H1 (cell line): ENCODE results near the gene SLC12A7. TPM values are rescaled to one million over a fixed set of nuclear protein-coding genes. Genes with fewer than 3 reads are reported as not detected.
A peak's percentile ranks its signal among the peaks of the same experiment; 100 is the strongest.

Experiments
- CTCF ChIA-PET: fragments of 300-600 bp; sonication (Branson Sonifier 250); formaldehyde crosslinking; loops from one replicate; lab custom pipeline; 2021; ENCODE audit not compliant: partially characterized antibody; lab: Charles Lee
- POLR2A ChIA-PET: fragments of 300-600 bp; sonication (Branson Sonifier 250); formaldehyde crosslinking; loops from one replicate; lab custom pipeline; 2021; ENCODE audit warnings: inconsistent platforms; ENCODE audit not compliant: partially characterized antibody; lab: Charles Lee
- DNase-seq, 2 experiments: peaks; one replicate each; pipeline versions ENCODE4 v3.0.0 to v3.0.0-alpha.2; 2010 to 2022; ENCODE audit warnings: low spot score in 2 of 2, low read depth in 1 of 2, mixed read lengths in 1 of 2
- FAIRE-seq: peaks from 2 replicates; lab custom pipeline; 2011; peaks lifted over from hg19 to GRCh38; lab: Jason Lieb, UNC
- H2AFZ ChIP-seq: 2 replicates; pipeline ENCODE4 v1.8.1; 2012; ENCODE audit warnings: low read length, inconsistent platforms
- H2AK5ac ChIP-seq: 2 replicates; pipeline ENCODE4 v1.6.1; 2013; ENCODE audit warnings: low read depth, low read length
- H2BK120ac ChIP-seq: replicated peaks from 2 replicates; pipeline ENCODE3; 2013; ENCODE audit warnings: low read depth, low read length, inconsistent platforms
- H2BK12ac ChIP-seq: 2 replicates; pipeline ENCODE4 v1.6.1; 2013; ENCODE audit warnings: low read depth, low read length
- H2BK15ac ChIP-seq: 2 replicates; pipeline ENCODE4 v1.6.1; 2013; ENCODE audit warnings: low read length
- H2BK20ac ChIP-seq: 2 replicates; pipeline ENCODE4 v1.6.1; 2013; ENCODE audit warnings: low read length
- H2BK5ac ChIP-seq: 2 replicates; pipeline ENCODE4 v1.6.1; 2013; ENCODE audit warnings: low read depth, low read length
- H3K14ac ChIP-seq: 2 replicates; pipeline ENCODE4 v1.6.1; 2013; ENCODE audit warnings: inconsistent platforms; ENCODE audit not compliant: insufficient read length
- H3K18ac ChIP-seq: 2 replicates; pipeline ENCODE4 v1.6.1; 2013; ENCODE audit warnings: low read length; ENCODE audit errors: extremely low read depth
- H3K23ac ChIP-seq: 2 replicates; pipeline ENCODE4 v1.6.1; 2013; ENCODE audit warnings: inconsistent platforms; ENCODE audit not compliant: insufficient read length
- H3K23me2 ChIP-seq: 2 replicates; pipeline ENCODE4 v1.6.1; 2013; ENCODE audit warnings: low read depth, low read length
- H3K27ac ChIP-seq: 2 replicates; pipeline ENCODE4 v1.6.1; 2011; ENCODE audit warnings: low read depth, low read length, inconsistent platforms
- H3K27me3 ChIP-seq, 4 experiments: replicated peaks in 1 of 4; 1 replicate in 1 of 4; 2 replicates in 3 of 4; pipeline versions ENCODE4 v1.6.1 to v1.8.1; 2011 to 2013; ENCODE audit warnings: low read length in 3 of 4, mild to moderate bottlenecking in 3 of 4, inconsistent platforms in 2 of 4, mixed read lengths in 2 of 4, moderate library complexity in 1 of 4; ENCODE audit not compliant: control insufficient read depth in 3 of 4, insufficient read depth in 3 of 4; ENCODE audit errors: extremely low read depth in 1 of 4
- H3K36me3 ChIP-seq, 4 experiments: 2 replicates each; pipeline versions ENCODE4 v1.6.1 to v1.8.1; 2011 to 2013; ENCODE audit warnings: mild to moderate bottlenecking in 4 of 4, low read length in 3 of 4, moderate library complexity in 2 of 4, control low read depth in 1 of 4, inconsistent platforms in 1 of 4; ENCODE audit not compliant: insufficient read depth in 4 of 4, control insufficient read depth in 2 of 4
- H3K4ac ChIP-seq: replicated peaks from 2 replicates; pipeline ENCODE3; 2013; ENCODE audit warnings: low read length, low read depth, mixed read lengths, inconsistent platforms; ENCODE audit not compliant: insufficient read length
- H3K4me1 ChIP-seq, 4 experiments: replicated peaks in 1 of 4; 1 replicate in 1 of 4; 2 replicates in 3 of 4; pipeline versions ENCODE4 v1.6.1 to v1.8.1; 2011 to 2013; ENCODE audit warnings: low read length in 3 of 4, inconsistent platforms in 2 of 4, mixed read lengths in 1 of 4; ENCODE audit not compliant: insufficient read depth in 4 of 4, control insufficient read depth in 3 of 4
- H3K4me2 ChIP-seq, 2 experiments: 2 replicates each; pipeline versions ENCODE4 v1.6.1 to v1.8.1; 2011 to 2013; ENCODE audit warnings: low read depth in 2 of 2, low read length in 2 of 2, control low read depth in 1 of 2, inconsistent platforms in 1 of 2, mild to moderate bottlenecking in 1 of 2; ENCODE audit not compliant: insufficient read depth in 1 of 2
- H3K4me3 ChIP-seq, 4 experiments: fragments of 200-600, 300-600 bp in 1 of 4; sonication (generic), shearing (Covaris generic), sonication (Bioruptor Twin) in 1 of 4; 2 replicates each; pipeline versions ENCODE4 v1.5.1 to v1.8.1; 2011 to 2016; ENCODE audit warnings: low read length in 4 of 4, low read depth in 3 of 4, control low read depth in 2 of 4, inconsistent platforms in 2 of 4, mild to moderate bottlenecking in 2 of 4, mixed read lengths in 1 of 4, moderate library complexity in 1 of 4; ENCODE audit not compliant: insufficient read depth in 2 of 4; ENCODE audit errors: extremely low read depth in 1 of 4
- H3K56ac ChIP-seq: replicated peaks from 2 replicates; pipeline ENCODE3; 2013; ENCODE audit warnings: low read depth, mild to moderate bottlenecking, mixed read lengths, low read length, inconsistent platforms; ENCODE audit not compliant: insufficient read length
- H3K79me1 ChIP-seq: 2 replicates; pipeline ENCODE4 v1.6.1; 2013; ENCODE audit warnings: low read depth, low read length, control low read depth
- H3K79me2 ChIP-seq, 2 experiments: 2 replicates each; pipeline versions ENCODE4 v1.6.1 to v1.8.1; 2012 to 2013; ENCODE audit warnings: low read length in 2 of 2, mild to moderate bottlenecking in 2 of 2, inconsistent platforms in 1 of 2; ENCODE audit not compliant: insufficient read depth in 2 of 2, control insufficient read depth in 1 of 2
- H3K9ac ChIP-seq, 4 experiments: replicated peaks in 1 of 4; 1 replicate in 1 of 4; 2 replicates in 3 of 4; pipeline versions ENCODE4 v1.6.1 to v1.8.1; 2011 to 2013; ENCODE audit warnings: low read depth in 3 of 4, low read length in 3 of 4, control low read depth in 2 of 4, mild to moderate bottlenecking in 2 of 4, moderate library complexity in 2 of 4, inconsistent platforms in 1 of 4; ENCODE audit errors: extremely low read depth in 1 of 4
- H3K9me3 ChIP-seq, 2 experiments: 2 replicates each; pipeline versions ENCODE4 v1.6.1 to v1.8.1; 2012 to 2013; ENCODE audit warnings: mild to moderate bottlenecking in 2 of 2, moderate library complexity in 2 of 2, control low read depth in 1 of 2, inconsistent platforms in 1 of 2, low read depth in 1 of 2, low read length in 1 of 2, mixed read lengths in 1 of 2; ENCODE audit not compliant: insufficient read depth in 2 of 2
- H4K20me1 ChIP-seq, 2 experiments: replicated peaks in 1 of 2; 2 replicates each; pipeline versions ENCODE3 to v1.8.1; 2011 to 2013; ENCODE audit warnings: inconsistent platforms in 2 of 2, low read length in 2 of 2, mild to moderate bottlenecking in 1 of 2; ENCODE audit not compliant: insufficient read depth in 2 of 2, control insufficient read depth in 1 of 2
- H4K5ac ChIP-seq: 2 replicates; pipeline ENCODE4 v1.6.1; 2013; ENCODE audit warnings: low read length, low read depth, mixed read lengths, inconsistent platforms; ENCODE audit not compliant: insufficient read length
- H4K8ac ChIP-seq: 2 replicates; pipeline ENCODE4 v1.8.0; 2013; ENCODE audit warnings: mild to moderate bottlenecking, moderate library complexity, low read length, inconsistent platforms; ENCODE audit not compliant: insufficient read depth; ENCODE audit errors: extremely low read depth
- H4K91ac ChIP-seq: replicated peaks from 2 replicates; pipeline ENCODE3; 2013; ENCODE audit warnings: low read length, mixed read lengths, inconsistent platforms; ENCODE audit not compliant: insufficient read length
- BRCA1 ChIP-seq: IDR thresholded peaks from 2 replicates; pipeline ENCODE4 v1.6.1; 2012; ENCODE audit warnings: low read depth, low read length, improper control_type of control experiment
- E2F6 ChIP-seq: IDR thresholded peaks from 2 replicates; pipeline ENCODE4 v1.6.1; 2012; ENCODE audit warnings: inconsistent platforms
- EP300 ChIP-seq, 2 experiments: IDR thresholded peaks; 1 replicate in 1 of 2; 2 replicates in 1 of 2; pipeline ENCODE4 v1.6.1; 2011 to 2012; ENCODE audit warnings: low read depth in 2 of 2, low read length in 2 of 2, mild to moderate bottlenecking in 2 of 2, borderline replicate concordance in 1 of 2, inconsistent platforms in 1 of 2, moderate library complexity in 1 of 2
- FOSL1 ChIP-seq: IDR thresholded peaks from 2 replicates; pipeline ENCODE4 v1.6.1; 2011; ENCODE audit warnings: mild to moderate bottlenecking, low read depth, low read length, moderate library complexity; ENCODE audit not compliant: insufficient read depth
- GABPA ChIP-seq: IDR thresholded peaks from 2 replicates; pipeline ENCODE4 v1.6.1; 2011; ENCODE audit warnings: mild to moderate bottlenecking, low read length, moderate library complexity, borderline replicate concordance; ENCODE audit not compliant: insufficient read depth
- KDM1A ChIP-seq: fragments of 200-600, 300-600 bp; sonication (generic); IDR thresholded peaks from 2 replicates; pipeline ENCODE4 v1.7.1; 2016; ENCODE audit warnings: mild to moderate bottlenecking, low read length, borderline replicate concordance
- MAX ChIP-seq: IDR thresholded peaks from 2 replicates; pipeline ENCODE4 v1.6.1; 2012; ENCODE audit warnings: inconsistent platforms
- SIX5 ChIP-seq: IDR thresholded peaks from 2 replicates; pipeline ENCODE4 v1.6.1; 2011; ENCODE audit warnings: mild to moderate bottlenecking, low read depth, low read length
- SUZ12 ChIP-seq: fragments of 200-600 bp; sonication (generic); IDR thresholded peaks from 2 replicates; pipeline ENCODE4 v1.6.1; 2012; ENCODE audit warnings: mild to moderate bottlenecking, inconsistent platforms, low read length, moderate library complexity, mixed read lengths
- TAF7 ChIP-seq: optimal IDR thresholded peaks from 2 replicates; pipeline ENCODE3; 2011; ENCODE audit warnings: low read depth, mild to moderate bottlenecking, inconsistent platforms, low read length, moderate library complexity, borderline replicate concordance
- USF2 ChIP-seq: IDR thresholded peaks from 2 replicates; pipeline ENCODE4 v1.6.1; 2011; ENCODE audit warnings: low read length, improper control_type of control experiment
- WGBS, 2 experiments: shearing (Covaris generic) in 1 of 2; methylation state at CpG; one replicate each; pipeline versions ENCODE4 v1.1.6 to v1.1.7; 2013 to 2015; ENCODE audit warnings: low lambda C conversion rate in 2 of 2, mixed read lengths in 2 of 2, inconsistent platforms in 1 of 2, low coverage in 1 of 2, missing lambda C conversion rate in 1 of 2; ENCODE audit not compliant: insufficient replicate concordance in 2 of 2, insufficient coverage in 1 of 2, insufficient read length in 1 of 2; ENCODE audit errors: extremely low coverage in 1 of 2, missing lambda C conversion rate in 1 of 2; 5-methylcytosine and 5-hydroxymethylcytosine counted together
- polyA plus RNA-seq, 7 experiments: library from polyadenylated mRNA; depleted of rRNA in 3 of 7; stranded (reverse) in 5 of 7; unstranded in 2 of 7; fragments of >200 nt in 5 of 7; fragments of 200-250 nt in 2 of 7; gene quantifications; 1 replicate in 5 of 7; 2 replicates in 1 of 7; 4 replicates in 1 of 7; pipeline versions ENCODE4 v1.2.1 to v1.2.3, GENCODE V29; 2011 to 2013; ENCODE audit warnings: missing spikeins in 2 of 7, mixed read lengths in 2 of 7
- total RNA-seq: library from RNA; stranded (reverse); fragmentation: NEBNext Ultra II Directional; extraction: Animal tissue kit (Norgen Biotek cat#: 25700); gene quantifications from 2 replicates; pipeline ENCODE4 v1.2.1, GENCODE V29; 2021

The SLC12A7 gene
- total and polyA plus RNA-seq, 2 of the 8 experiments (the other 6 are each of a cell fraction or from before 2014, with no cell fraction given), result 23.5 to 39.7 TPM

- Histone ChIP-seq H3K9me3 (no peaks in the 10 kb centered on the region), H2BK5ac (no peak overlapping the region), H2AFZ (no peak overlapping the region), H3K4me3 (no peak overlapping the region), H4K20me1 (peaks cover 0 to 9% of the 10 kb centered on the region in 2 experiments), H3K56ac (no peak overlapping the region), H3K23me2 (no peaks in the 10 kb centered on the region), H3K14ac (no peak overlapping the region), H3K36me3 (peaks cover 4 to 52% (median 20%) of the 10 kb centered on the region in 4 experiments; a peak in 5 of 8 replicates), H3K27me3 (no peaks in the 10 kb centered on the region), H4K5ac (no peak overlapping the region), H2AK5ac (no peak overlapping the region), H2BK12ac (no peak overlapping the region), H3K23ac (no peak overlapping the region), H3K18ac (no peak overlapping the region), H2BK15ac (no peak overlapping the region), H3K4me1 (no peaks in the 10 kb centered on the region; a peak in 1 of 7 replicates), H4K91ac (no peak overlapping the region), H3K9ac (no peak overlapping the region), H3K27ac (no peak overlapping the region), H4K8ac (peak overlapping the region; percentile 35; the same call in 1 of the 2 replicates), H2BK120ac (no peak overlapping the region), H3K4ac (no peak overlapping the region), H3K4me2 (no peak overlapping the region), H3K79me2 (no peaks in the 10 kb centered on the region), H2BK20ac (no peak overlapping the region), H3K79me1 (peaks cover 3% of the 10 kb centered on the region)
- ChIA-PET POLR2A (no interaction called here), CTCF (interaction anchor here (1.4 to 1.7 kb wide), 2 partner anchors 79 to 80 kb away, joined by 3 to 4 read pairs; no protein-coding TSS in a partner anchor)
- DNase-seq, result no peak
- 90% methylated on average over 24 of the region's 30 CpGs; no CpG with 5 or more reads in 1 of the 2 experiments for WGBS, 2 experiments
- no peak for FAIRE-seq
- TF ChIP-seq USF2 (no peak), FOSL1 (no peak), BRCA1 (no peak), SIX5 (no peak), MAX (no peak), EP300 (IDR thresholded peaks at IDR 0.05; ENCODE audit: borderline replicate concordance in 1 of 2, low read depth in 2 of 2, low read length in 2 of 2) (no peak), KDM1A (no peak), SUZ12 (no peak), GABPA (no peak), E2F6 (no peak), TAF7 (no peak)
Observed at GRCh38 chr5:1088726-1089125, 23.1 kb downstream of the SLC12A7 start.
